ENCODE results near the gene PRKCZ. TPM values are rescaled to one million over a fixed set of nuclear protein-coding genes. Genes with fewer than 3 reads are reported as not detected.

PRKCZ gene
- total and polyA plus RNA-seq, 2 experiments from 2014 or later, result 26.2 to 36.9 TPM

DNA sequence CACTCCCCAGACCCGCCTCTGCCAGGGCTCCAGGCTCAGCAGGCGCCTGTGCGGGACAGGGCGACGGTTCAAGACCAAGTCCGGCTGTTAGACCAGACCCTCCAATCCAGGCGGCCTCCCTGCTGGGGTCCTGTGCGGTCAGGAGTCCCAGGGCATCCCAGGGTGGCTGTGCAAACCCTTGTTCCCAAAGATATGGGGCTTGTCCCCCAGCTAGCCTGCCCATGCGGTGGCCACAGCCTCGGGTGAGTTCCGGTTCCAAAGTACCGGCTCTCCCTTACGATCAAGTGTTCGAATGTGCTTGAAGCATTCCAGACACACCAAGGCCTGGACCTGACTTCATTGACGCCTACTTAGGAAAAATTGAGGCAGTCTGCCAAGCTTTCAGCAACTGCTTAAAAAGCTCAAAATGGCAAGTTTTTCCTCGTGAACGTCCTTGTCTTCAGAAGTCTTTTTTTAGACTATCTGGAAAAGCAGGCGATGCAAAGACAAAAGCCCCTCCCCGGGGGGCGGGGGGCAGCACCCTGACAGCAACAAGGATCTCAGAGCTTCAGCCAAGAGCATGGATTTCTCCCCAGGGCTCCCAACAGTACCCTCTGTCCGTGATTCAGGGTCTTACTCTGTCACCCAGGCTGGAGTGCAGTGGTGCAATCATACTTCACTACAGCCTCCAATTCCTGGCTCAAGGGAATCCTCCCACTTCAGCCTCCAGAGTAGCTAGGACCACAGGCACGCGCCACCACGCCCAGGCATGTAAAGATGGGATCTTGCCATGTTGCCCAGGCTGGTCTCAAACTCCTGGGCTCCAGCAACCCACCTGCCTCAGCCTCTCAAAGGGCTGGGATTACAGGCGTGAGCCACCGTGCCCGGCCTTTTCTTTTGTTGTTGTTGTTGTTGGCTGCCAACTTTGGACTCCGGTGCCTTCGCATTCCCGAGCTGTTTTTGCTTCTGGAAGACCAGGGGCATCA lies 142.1 kb downstream of the PRKCZ start:
- H3K4me3 Mint-ChIP-seq, result peak overlapping the region; percentile 43; the same call in 1 of the 3 replicates
- no peaks in the 10 kb centered on the region; the same call in 1 of the 2 replicates for H4K20me1 ChIP-seq (replicated peaks; ENCODE audit: insufficient read depth)
- H3K9me3 Mint-ChIP-seq, result no peaks in the 10 kb centered on the region; the same call in 1 of the 3 replicates
- H3F3A ChIP-seq (replicated peaks; ENCODE audit: low read depth), result peaks cover 9% of the 10 kb centered on the region
- no peak for DNase-seq (ENCODE audit: low spot score)
- no peaks in the 10 kb centered on the region for H3K27me3 ChIP-seq (ENCODE audit: insufficient read depth)
- peaks cover 10% of the 10 kb centered on the region for H3K4me1 Mint-ChIP-seq
- peaks cover 12% of the 10 kb centered on the region for H3K27me3 Mint-ChIP-seq (ENCODE audit: insufficient read depth, low read depth, poor library complexity)
- H3K4me2 ChIP-seq, result no peak overlapping the region
- H3K79me2 ChIP-seq (replicated peaks; ENCODE audit: insufficient read depth), result peaks cover 19% of the 10 kb centered on the region
- H3K36me3 Mint-ChIP-seq (ENCODE audit: low read depth), result peaks cover 8% of the 10 kb centered on the region; the same call in 2 of the 3 replicates
- H2AFZ ChIP-seq, result no peak overlapping the region
- H3K4me1 ChIP-seq (ENCODE audit: insufficient read depth), result peaks cover 12% of the 10 kb centered on the region; the same call in 1 of the 2 replicates
- ATAC-seq, result no peak
- H3K36me3 ChIP-seq (ENCODE audit: insufficient read depth), result no peaks in the 10 kb centered on the region
- no peak overlapping the region for H3K4me3 ChIP-seq
- no peaks in the 10 kb centered on the region for H3K9me2 ChIP-seq (ENCODE audit: insufficient read depth)
- H3K27ac Mint-ChIP-seq, result no peak overlapping the region
- H3K27ac ChIP-seq (ENCODE audit: low read depth), result no peak overlapping the region
- TF ChIP-seq POLR2AphosphoS5 (IDR thresholded peaks at IDR 0.05; ENCODE audit: low read depth) (no peak), EZH2phosphoT487 (IDR thresholded peaks at IDR 0.05; ENCODE audit: unreplicated experiment) (no peak), ZNF331 (CRISPR knock-in tag; IDR thresholded peaks at IDR 0.05; ENCODE audit: low read depth) (no peak), JUNB (IDR thresholded peaks at IDR 0.05; ENCODE audit: unreplicated experiment) (no peak)
- TF ChIP-seq, protein P1, sequence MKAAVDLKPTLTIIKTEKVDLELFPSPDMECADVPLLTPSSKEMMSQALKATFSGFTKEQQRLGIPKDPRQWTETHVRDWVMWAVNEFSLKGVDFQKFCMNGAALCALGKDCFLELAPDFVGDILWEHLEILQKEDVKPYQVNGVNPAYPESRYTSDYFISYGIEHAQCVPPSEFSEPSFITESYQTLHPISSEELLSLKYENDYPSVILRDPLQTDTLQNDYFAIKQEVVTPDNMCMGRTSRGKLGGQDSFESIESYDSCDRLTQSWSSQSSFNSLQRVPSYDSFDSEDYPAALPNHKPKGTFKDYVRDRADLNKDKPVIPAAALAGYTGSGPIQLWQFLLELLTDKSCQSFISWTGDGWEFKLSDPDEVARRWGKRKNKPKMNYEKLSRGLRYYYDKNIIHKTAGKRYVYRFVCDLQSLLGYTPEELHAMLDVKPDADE (IDR thresholded peaks at IDR 0.05), result no peak
- TF ChIP-seq, protein P2, sequence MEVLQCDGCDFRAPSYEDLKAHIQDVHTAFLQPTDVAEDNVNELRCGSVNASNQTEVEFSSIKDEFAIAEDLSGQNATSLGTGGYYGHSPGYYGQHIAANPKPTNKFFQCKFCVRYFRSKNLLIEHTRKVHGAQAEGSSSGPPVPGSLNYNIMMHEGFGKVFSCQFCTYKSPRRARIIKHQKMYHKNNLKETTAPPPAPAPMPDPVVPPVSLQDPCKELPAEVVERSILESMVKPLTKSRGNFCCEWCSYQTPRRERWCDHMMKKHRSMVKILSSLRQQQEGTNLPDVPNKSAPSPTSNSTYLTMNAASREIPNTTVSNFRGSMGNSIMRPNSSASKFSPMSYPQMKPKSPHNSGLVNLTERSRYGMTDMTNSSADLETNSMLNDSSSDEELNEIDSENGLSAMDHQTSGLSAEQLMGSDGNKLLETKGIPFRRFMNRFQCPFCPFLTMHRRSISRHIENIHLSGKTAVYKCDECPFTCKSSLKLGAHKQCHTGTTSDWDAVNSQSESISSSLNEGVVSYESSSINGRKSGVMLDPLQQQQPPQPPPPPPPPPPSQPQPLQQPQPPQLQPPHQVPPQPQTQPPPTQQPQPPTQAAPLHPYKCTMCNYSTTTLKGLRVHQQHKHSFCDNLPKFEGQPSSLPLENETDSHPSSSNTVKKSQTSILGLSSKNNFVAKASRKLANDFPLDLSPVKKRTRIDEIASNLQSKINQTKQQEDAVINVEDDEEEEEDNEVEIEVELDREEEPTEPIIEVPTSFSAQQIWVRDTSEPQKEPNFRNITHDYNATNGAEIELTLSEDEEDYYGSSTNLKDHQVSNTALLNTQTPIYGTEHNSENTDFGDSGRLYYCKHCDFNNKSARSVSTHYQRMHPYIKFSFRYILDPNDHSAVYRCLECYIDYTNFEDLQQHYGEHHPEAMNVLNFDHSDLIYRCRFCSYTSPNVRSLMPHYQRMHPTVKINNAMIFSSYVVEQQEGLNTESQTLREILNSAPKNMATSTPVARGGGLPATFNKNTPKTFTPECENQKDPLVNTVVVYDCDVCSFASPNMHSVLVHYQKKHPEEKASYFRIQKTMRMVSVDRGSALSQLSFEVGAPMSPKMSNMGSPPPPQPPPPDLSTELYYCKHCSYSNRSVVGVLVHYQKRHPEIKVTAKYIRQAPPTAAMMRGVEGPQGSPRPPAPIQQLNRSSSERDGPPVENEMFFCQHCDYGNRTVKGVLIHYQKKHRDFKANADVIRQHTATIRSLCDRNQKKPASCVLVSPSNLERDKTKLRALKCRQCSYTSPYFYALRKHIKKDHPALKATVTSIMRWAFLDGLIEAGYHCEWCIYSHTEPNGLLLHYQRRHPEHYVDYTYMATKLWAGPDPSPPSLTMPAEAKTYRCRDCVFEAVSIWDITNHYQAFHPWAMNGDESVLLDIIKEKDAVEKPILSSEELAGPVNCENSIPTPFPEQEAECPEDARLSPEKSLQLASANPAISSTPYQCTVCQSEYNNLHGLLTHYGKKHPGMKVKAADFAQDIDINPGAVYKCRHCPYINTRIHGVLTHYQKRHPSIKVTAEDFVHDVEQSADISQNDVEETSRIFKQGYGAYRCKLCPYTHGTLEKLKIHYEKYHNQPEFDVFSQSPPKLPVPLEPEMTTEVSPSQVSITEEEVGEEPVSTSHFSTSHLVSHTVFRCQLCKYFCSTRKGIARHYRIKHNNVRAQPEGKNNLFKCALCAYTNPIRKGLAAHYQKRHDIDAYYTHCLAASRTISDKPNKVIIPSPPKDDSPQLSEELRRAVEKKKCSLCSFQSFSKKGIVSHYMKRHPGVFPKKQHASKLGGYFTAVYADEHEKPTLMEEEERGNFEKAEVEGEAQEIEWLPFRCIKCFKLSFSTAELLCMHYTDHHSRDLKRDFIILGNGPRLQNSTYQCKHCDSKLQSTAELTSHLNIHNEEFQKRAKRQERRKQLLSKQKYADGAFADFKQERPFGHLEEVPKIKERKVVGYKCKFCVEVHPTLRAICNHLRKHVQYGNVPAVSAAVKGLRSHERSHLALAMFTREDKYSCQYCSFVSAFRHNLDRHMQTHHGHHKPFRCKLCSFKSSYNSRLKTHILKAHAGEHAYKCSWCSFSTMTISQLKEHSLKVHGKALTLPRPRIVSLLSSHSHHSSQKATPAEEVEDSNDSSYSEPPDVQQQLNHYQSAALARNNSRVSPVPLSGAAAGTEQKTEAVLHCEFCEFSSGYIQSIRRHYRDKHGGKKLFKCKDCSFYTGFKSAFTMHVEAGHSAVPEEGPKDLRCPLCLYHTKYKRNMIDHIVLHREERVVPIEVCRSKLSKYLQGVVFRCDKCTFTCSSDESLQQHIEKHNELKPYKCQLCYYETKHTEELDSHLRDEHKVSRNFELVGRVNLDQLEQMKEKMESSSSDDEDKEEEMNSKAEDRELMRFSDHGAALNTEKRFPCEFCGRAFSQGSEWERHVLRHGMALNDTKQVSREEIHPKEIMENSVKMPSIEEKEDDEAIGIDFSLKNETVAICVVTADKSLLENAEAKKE (CRISPR knock-in tag; IDR thresholded peaks at IDR 0.05), result no peak
